GM12878 (cell line): ENCODE data around the gene IBA57. TPM values are rescaled to one million over a fixed set of nuclear protein-coding genes. Genes with fewer than 3 reads are reported as not detected.

Source experiments
- ATAC-seq: fragments of 200-7000 bp; cut with Tn5 transposase; 3 replicates; pipeline ENCODE4 v1.9.1; 2020; ENCODE audit warnings: mild to moderate bottlenecking, moderate library complexity
- BruUV-seq: library from RNA; stranded (reverse); fragments of 400-500 nt; replicated peaks from 2 replicates; lab custom pipeline; 2021; lab: Mats Ljungman, UMichigan
- CTCF ChIA-PET: fragments of 300-600 bp; sonication (Branson Sonifier 250); formaldehyde crosslinking; extraction: SDS; loops from one replicate; lab custom pipeline; 2021; ENCODE audit warnings: inconsistent platforms; lab: Yijun Ruan, JAX
- POLR2A ChIA-PET: fragments of 350-600 bp; formaldehyde crosslinking; extraction: SDS; loops from one replicate; lab custom pipeline; 2021; ENCODE audit warnings: inconsistent platforms; lab: Charles Lee
- RAD21 ChIA-PET: fragments of 300-600 bp; sonication (Branson Sonifier 250); formaldehyde crosslinking; loops from one replicate; lab custom pipeline; 2023; ENCODE audit warnings: antibody characterized with exemption; ENCODE audit not compliant: unreplicated experiment; lab: Charles Lee
- SMC1A ChIA-PET: fragments of 300-600 bp; sonication (Branson Sonifier 250); formaldehyde crosslinking; loops from one replicate; lab custom pipeline; 2023; ENCODE audit not compliant: unreplicated experiment, uncharacterized antibody; lab: Charles Lee
- DNase-seq: peaks from one replicate; pipeline ENCODE4 v3.0.0-alpha.2; 2011; ENCODE audit warnings: low read depth, low spot score
- FAIRE-seq: peaks from 3 replicates; lab custom pipeline; 2011; peaks lifted over from hg19 to GRCh38; lab: Jason Lieb, UNC
- H2AFZ ChIP-seq: 2 replicates; pipeline ENCODE4 v1.6.0; 2011; ENCODE audit warnings: low read depth, low read length, control low read depth; ENCODE audit not compliant: control insufficient read depth
- H3K27ac ChIP-seq: 2 replicates; pipeline ENCODE4 v1.5.1; 2011; ENCODE audit warnings: control low read depth; ENCODE audit not compliant: control insufficient read depth, insufficient read depth
- H3K27me3 ChIP-seq, 2 experiments: replicated peaks in 1 of 2; 2 replicates each; pipeline versions ENCODE4 v1.6.0 to v1.6.1; 2011; ENCODE audit warnings: low read length in 1 of 2; ENCODE audit not compliant: control insufficient read depth in 2 of 2, insufficient read depth in 2 of 2
- H3K36me3 ChIP-seq, 2 experiments: 2 replicates each; pipeline ENCODE4 v1.5.1; 2011; ENCODE audit warnings: low read length in 1 of 2; ENCODE audit not compliant: control insufficient read depth in 2 of 2, insufficient read depth in 2 of 2
- H3K4me1 ChIP-seq: 2 replicates; pipeline ENCODE4 v1.6.1; 2011; ENCODE audit warnings: mild to moderate bottlenecking, low read length, moderate library complexity, mixed read lengths; ENCODE audit not compliant: control insufficient read depth, insufficient read depth
- H3K4me2 ChIP-seq: 2 replicates; pipeline ENCODE4 v1.6.0; 2011; ENCODE audit warnings: control low read depth; ENCODE audit not compliant: control insufficient read depth, insufficient read depth
- H3K4me3 ChIP-seq: fragments of 200-600 bp; sonication (generic); 2 replicates; pipeline ENCODE4 v1.5.1; 2016
- H3K79me2 ChIP-seq: 2 replicates; pipeline ENCODE4 v1.6.0; 2011; ENCODE audit warnings: low read length; ENCODE audit not compliant: control insufficient read depth, insufficient read depth
- H3K9ac ChIP-seq: 2 replicates; pipeline ENCODE4 v1.8.0; 2011; ENCODE audit warnings: low read length, control low read depth, mixed read lengths; ENCODE audit not compliant: control insufficient read depth, insufficient read depth
- H3K9me3 ChIP-seq: replicated peaks from 3 replicates; pipeline ENCODE4 v1.5.1; 2011; ENCODE audit warnings: mild to moderate bottlenecking, low read length; ENCODE audit not compliant: control insufficient read depth, insufficient read depth
- H4K20me1 ChIP-seq: 2 replicates; pipeline ENCODE4 v1.6.0; 2011; ENCODE audit not compliant: control insufficient read depth, insufficient read depth
- CBFB ChIP-seq: IDR thresholded peaks from 2 replicates; pipeline ENCODE4 v1.6.1; 2016; ENCODE audit warnings: antibody characterized with exemption, low read depth
- MLLT1 ChIP-seq: fragments of 450-650 bp; IDR thresholded peaks from 2 replicates; pipeline ENCODE4 v1.6.1; 2016; ENCODE audit warnings: mild to moderate bottlenecking
- SIX5 ChIP-seq: IDR thresholded peaks from 2 replicates; pipeline ENCODE4 v1.6.1; 2011; ENCODE audit warnings: mild to moderate bottlenecking, low read depth, low read length, moderate library complexity; ENCODE audit not compliant: severe bottlenecking
- WGBS: methylation state at CpG from one replicate; pipeline ENCODE4 v1.1.6; 2016; ENCODE audit warnings: low lambda C conversion rate; ENCODE audit not compliant: insufficient replicate concordance, insufficient coverage; ENCODE audit errors: missing lambda C conversion rate; 5-methylcytosine and 5-hydroxymethylcytosine counted together
- in situ Hi-C: fragments of 300-500 bp; cut with MboI; formaldehyde crosslinking; loops from 9 replicates; pipeline ENCODE4 v1.14.3; 2018; ENCODE audit warnings: mixed read lengths
- intact Hi-C: fragments of 100-400 bp; cut with micrococcal nuclease; formaldehyde crosslinking; loops from one replicate; pipeline ENCODE4 v1.14.2; 2022; ENCODE audit not compliant: unreplicated experiment
- polyA plus RNA-seq, 11 experiments: library from polyadenylated mRNA; depleted of rRNA in 4 of 11; unstranded in 6 of 11; stranded (reverse) in 5 of 11; fragments of >200 nt; fragmentation: Nextera tagmentation in 4 of 11; fragmentation: Illumina TruSeq in 1 of 11; extraction: Ambion mirVana in 4 of 11; extraction: Trizol in 1 of 11; gene quantifications; 1 replicate in 1 of 11; 2 replicates in 10 of 11; pipeline versions ENCODE4 v1.2.1 to v1.2.3, GENCODE V29; 2011 to 2016; ENCODE audit warnings: inconsistent platforms in 2 of 11, missing spikeins in 2 of 11, low read depth in 1 of 11
- total RNA-seq, 4 experiments: library from RNA; depleted of rRNA in 3 of 4; stranded (reverse); fragments of >200 nt in 3 of 4; fragmentation: Illumina TruSeq in 1 of 4; extraction: Trizol in 1 of 4; gene quantifications; 2 replicates each; pipeline versions ENCODE4 v1.2.1 to v1.2.3, GENCODE V29; 2013 to 2021
- TF ChIP-seq, protein P1 (sequence below): IDR thresholded peaks from 2 replicates; pipeline ENCODE4 v1.6.1; 2011; ENCODE audit warnings: borderline replicate concordance, low read depth, mild to moderate bottlenecking, moderate library complexity, low read length; ENCODE audit not compliant: insufficient read depth, poor library complexity, severe bottlenecking

IBA57 gene
- total and polyA plus RNA-seq, 10 of the 15 experiments (the other 5 are each of a cell fraction or from before 2014, with no cell fraction given) = 0.51 to 8.6 (median 3.7) TPM

DNA sequence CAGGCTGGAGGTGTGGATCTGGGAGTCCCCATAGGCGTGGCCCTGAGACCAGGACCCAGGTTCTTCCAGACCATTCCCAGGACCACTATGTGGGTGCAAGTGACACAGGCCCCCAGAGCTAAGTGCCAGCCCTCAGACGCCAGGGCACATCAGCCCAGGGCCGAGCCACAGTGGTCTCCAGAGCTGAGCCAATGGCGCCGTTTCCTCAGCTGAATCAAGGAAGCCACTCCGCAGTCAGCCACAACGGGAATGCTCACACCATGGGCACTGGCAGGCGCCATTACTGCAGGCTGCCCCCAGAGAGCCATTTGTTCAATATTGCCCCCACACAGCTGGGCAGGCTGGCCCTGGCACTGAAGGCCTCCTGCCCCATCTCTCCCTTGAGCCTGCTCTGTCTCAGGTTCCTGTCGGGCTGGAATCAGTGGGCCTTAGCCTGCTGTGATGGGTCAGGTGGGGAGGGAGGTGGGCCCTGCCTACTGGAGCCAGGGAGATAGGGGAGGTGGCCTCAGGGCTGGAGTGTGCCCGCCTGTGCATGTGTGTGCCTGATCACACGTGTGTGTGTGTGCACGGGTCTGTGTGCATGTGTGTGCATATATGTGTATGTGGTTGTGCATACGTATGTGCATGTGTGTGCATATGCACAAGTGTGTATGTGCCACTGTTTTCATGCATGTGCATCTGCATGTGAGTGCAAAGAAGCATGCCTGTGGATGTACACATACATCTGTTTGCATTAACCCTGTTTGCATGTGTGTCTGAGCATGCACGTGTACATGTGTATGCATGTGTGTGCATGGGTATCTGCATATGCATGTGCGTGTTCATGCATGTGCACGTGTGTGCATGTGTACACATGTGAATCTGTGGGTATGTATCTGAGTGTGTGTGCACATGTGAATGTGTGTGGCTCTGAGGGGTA is 9.7 kb upstream of the IBA57 start:
- H2AFZ ChIP-seq = no peak overlapping the region
- CTCF ChIA-PET = no interaction called here
- H3K27me3 ChIP-seq = no peaks in the 10 kb centered on the region
- ATAC-seq (no peak), FAIRE-seq (no peak)
- 64% methylated on average over 16 of the region's 16 CpGs for WGBS
- H3K36me3 ChIP-seq = no peaks in the 10 kb centered on the region
- H3K9ac ChIP-seq = no peak overlapping the region
- H3K4me1 ChIP-seq = no peaks in the 10 kb centered on the region
- H3K4me3 ChIP-seq = no peak overlapping the region
- no peaks in the 10 kb centered on the region for H3K79me2 ChIP-seq
- H4K20me1 ChIP-seq = no peaks in the 10 kb centered on the region; the same call in 1 of the 2 replicates
- POLR2A ChIA-PET = no interaction called here
- H3K4me2 ChIP-seq = no peak overlapping the region
- TF ChIP-seq MLLT1 = no peak
- TF ChIP-seq, protein P1, sequence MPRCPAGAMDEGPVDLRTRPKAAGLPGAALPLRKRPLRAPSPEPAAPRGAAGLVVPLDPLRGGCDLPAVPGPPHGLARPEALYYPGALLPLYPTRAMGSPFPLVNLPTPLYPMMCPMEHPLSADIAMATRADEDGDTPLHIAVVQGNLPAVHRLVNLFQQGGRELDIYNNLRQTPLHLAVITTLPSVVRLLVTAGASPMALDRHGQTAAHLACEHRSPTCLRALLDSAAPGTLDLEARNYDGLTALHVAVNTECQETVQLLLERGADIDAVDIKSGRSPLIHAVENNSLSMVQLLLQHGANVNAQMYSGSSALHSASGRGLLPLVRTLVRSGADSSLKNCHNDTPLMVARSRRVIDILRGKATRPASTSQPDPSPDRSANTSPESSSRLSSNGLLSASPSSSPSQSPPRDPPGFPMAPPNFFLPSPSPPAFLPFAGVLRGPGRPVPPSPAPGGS = peak; percentile 21
- no peak for TF ChIP-seq SIX5
- no peak for TF ChIP-seq CBFB
- TF ChIP-seq, all 136 proteins: peak for 1
- SMC1A ChIA-PET = no interaction called here
- RAD21 ChIA-PET = no interaction called here
- intact Hi-C loops = no loop called here
- Histone ChIP-seq H3K27ac (no peak overlapping the region), H3K9me3 (no peaks in the 10 kb centered on the region)
- BruUV-seq = no TSS peak
- in situ Hi-C loops = no loop called here
- DNase-seq = no peak
